Renal pelvis (tissue), 4 donors: ENCODE data around the gene WDR86. TPM values are rescaled to one million over a fixed set of nuclear protein-coding genes. Genes with fewer than 3 reads are reported as not detected.

ENCODE experiments used
- DNase-seq: peaks from one replicate; pipeline ENCODE4 v3.0.0-alpha.2; 2013
- polyA plus RNA-seq, 3 donors: library from polyadenylated mRNA; unstranded; fragments of 120-200 nt; gene quantifications; one replicate each; pipeline ENCODE4 v1.2.1, GENCODE V29; 2013; ENCODE audit not compliant: insufficient read length in 3 of 3

Gene WDR86
- polyA plus RNA-seq, 3 donors, result 34.9 to 49.6 (median 49.5) TPM

DNA sequence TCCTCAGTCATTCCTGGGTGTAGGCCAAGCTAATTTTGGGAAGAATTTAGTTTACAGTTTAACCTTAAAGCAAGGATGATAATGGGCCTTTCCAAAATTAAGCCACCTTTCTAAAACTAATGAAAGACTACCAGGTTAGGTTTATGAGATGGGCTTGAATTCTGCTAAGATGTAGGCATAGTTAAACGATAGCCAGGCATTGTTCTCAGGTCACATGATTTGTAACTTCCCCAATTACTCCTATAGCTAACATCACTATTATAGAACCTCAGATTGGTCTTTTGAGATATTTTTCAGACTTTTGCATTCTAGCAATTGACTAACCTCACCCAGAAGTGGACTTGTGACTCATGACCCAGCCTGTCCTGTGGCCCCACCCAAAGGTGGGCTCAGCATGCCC is 75.2 kb downstream of the WDR86 start:
- no peak for DNase-seq

Other genes with a start within 250 kb of the WDR86 start
- gene GBX1, start 242.3 kb downstream of the WDR86 start, polyA plus RNA-seq, result under 1 TPM in 2 of 3 donors, not detected in 1; 0.28 to 0.34 TPM
- under 1 TPM in 1 of 3 donors, not detected in 2; 0.04 TPM for gene ASB10, start 222.8 kb downstream of the WDR86 start, polyA plus RNA-seq
- gene H2BK1, start 199.6 kb downstream of the WDR86 start, polyA plus RNA-seq, result not detected
- 10 to 100 TPM; 25.9 to 28.9 (median 26.3) TPM for gene ABCF2, start 182.8 kb downstream of the WDR86 start, polyA plus RNA-seq
- 10 to 100 TPM; 22.0 to 29.6 (median 28.4) TPM for gene CHPF2, start 177.6 kb downstream of the WDR86 start, polyA plus RNA-seq
- gene SMARCD3, start 161.3 kb downstream of the WDR86 start, polyA plus RNA-seq, result 10 to 100 TPM; 76.0 to 80.1 (median 77.1) TPM
- 10 to 100 TPM; 75.7 to 82.8 (median 76.3) TPM for gene NUB1, start 68.2 kb downstream of the WDR86 start, polyA plus RNA-seq
- gene CRYGN, start 30.1 kb upstream of the WDR86 start, polyA plus RNA-seq, result 1 to 10 TPM; 2.5 to 5.1 (median 3.7) TPM
- 100 to 1,000 TPM; 111 to 130 (median 130) TPM for gene RHEB, start 109.9 kb upstream of the WDR86 start, polyA plus RNA-seq